Mononuclear cell (primary cell): ENCODE measurements around the gene HDAC1. TPM values are rescaled to one million over a fixed set of nuclear protein-coding genes. Genes with fewer than 3 reads are reported as not detected.

Experiments used
- total RNA-seq: library from RNA; depleted of rRNA; stranded (reverse); fragments of >200 nt; gene quantifications from one replicate; pipeline ENCODE4 v1.2.3, GENCODE V29; 2012

Gene HDAC1
- total RNA-seq, 1 donor: 58.8 TPM

Other genes starting within 250 kb of the HDAC1 start
- gene TMEM39B, start 219.1 kb upstream of the HDAC1 start, total RNA-seq: 2.9 TPM
- 46.9 TPM for gene KPNA6, start 184.0 kb upstream of the HDAC1 start, total RNA-seq
- 10.5 TPM for gene TXLNA, start 112.4 kb upstream of the HDAC1 start, total RNA-seq
- gene CCDC28B, start 91.5 kb upstream of the HDAC1 start, total RNA-seq: 3.7 TPM
- gene IQCC, start 86.4 kb upstream of the HDAC1 start, total RNA-seq: 0.52 TPM
- not detected for gene DCDC2B, start 83.0 kb upstream of the HDAC1 start, total RNA-seq
- gene TMEM234, start 69.7 kb upstream of the HDAC1 start, total RNA-seq: 6.6 TPM
- gene EIF3I, start 69.7 kb upstream of the HDAC1 start, total RNA-seq: 122 TPM
- gene FAM167B, start 44.9 kb upstream of the HDAC1 start, total RNA-seq: not detected
- gene LCK, start 40.8 kb upstream of the HDAC1 start, total RNA-seq: 112 TPM
- 39.9 TPM for gene MARCKSL1, start 44.1 kb downstream of the HDAC1 start, total RNA-seq
- gene FAM229A, start 70.4 kb downstream of the HDAC1 start, total RNA-seq: 11.5 TPM
- not detected for gene TSSK3, start 70.5 kb downstream of the HDAC1 start, total RNA-seq
- gene BSDC1, start 102.4 kb downstream of the HDAC1 start, total RNA-seq: 134 TPM
- gene ZBTB8B, start 173.0 kb downstream of the HDAC1 start, total RNA-seq: not detected
- 0.21 TPM for gene ZBTB8A, start 247.3 kb downstream of the HDAC1 start, total RNA-seq